GM11168 (cell line): ENCODE data around the gene PHACTR1.

ENCODE experiments used
- in situ Hi-C: fragments of 300-500 bp; cut with MboI; formaldehyde crosslinking; loops from one replicate; pipeline ENCODE4 v1.12.0; 2022; ENCODE audit warnings: low sequenced_read_pairs; ENCODE audit not compliant: unreplicated experiment

PHACTR1 gene

DNA sequence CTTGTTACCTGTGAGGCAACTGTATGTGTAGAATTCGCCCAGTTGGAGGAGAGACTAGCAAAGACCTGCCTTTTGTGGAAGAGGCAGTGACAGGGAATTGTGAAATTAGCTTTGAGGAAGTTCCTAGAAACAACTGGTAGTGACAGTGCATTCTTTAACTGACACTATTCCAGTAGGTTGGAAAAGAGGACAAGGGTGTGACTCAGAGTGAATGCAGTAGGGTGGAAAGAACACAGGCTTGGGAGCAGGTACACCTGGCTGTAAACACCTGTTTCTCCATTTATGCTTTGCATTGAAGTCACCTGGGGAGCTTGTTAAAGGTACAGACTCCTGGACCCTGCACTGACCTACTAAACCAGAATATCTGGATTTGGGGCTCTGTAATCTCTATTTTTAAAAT, 295.7 kb downstream of the PHACTR1 start:
- in situ Hi-C loops, result no loop called here

DNA sequence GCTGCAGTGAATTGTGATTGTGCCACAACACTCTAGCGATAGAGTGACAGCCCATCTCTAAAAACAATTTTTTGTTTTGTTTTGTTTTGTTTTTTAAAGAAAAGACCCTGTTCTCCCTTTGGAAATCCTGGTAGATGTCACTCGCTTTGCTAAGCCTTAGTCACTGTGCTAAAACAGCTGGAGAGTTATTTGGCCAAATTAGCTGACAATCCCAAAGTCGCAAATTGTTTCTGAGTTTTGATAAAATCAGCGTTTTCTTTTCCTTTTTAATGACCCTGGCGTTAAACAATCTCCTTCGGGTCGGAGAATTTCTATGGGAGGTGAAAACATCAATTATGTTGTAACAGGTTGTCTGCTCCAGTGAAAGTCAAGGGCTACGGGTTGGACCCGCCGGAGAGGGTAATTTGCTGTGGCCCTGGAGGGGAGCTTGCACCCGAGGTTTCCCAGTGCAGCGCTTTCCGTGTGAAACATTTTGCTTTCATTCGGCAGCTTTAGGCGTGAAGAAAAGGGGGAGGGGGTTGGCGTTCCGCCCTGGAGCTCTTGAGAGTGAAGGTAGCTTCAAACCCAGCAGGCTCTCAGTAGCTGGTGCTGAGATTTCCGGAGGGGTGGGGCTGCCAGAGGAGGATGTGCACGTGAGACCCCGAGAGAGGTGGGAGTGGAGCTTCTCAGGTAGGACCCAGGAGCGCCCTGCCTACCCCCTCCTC, 296.6 kb downstream of the PHACTR1 start:
- in situ Hi-C loops, result no loop called here

DNA sequence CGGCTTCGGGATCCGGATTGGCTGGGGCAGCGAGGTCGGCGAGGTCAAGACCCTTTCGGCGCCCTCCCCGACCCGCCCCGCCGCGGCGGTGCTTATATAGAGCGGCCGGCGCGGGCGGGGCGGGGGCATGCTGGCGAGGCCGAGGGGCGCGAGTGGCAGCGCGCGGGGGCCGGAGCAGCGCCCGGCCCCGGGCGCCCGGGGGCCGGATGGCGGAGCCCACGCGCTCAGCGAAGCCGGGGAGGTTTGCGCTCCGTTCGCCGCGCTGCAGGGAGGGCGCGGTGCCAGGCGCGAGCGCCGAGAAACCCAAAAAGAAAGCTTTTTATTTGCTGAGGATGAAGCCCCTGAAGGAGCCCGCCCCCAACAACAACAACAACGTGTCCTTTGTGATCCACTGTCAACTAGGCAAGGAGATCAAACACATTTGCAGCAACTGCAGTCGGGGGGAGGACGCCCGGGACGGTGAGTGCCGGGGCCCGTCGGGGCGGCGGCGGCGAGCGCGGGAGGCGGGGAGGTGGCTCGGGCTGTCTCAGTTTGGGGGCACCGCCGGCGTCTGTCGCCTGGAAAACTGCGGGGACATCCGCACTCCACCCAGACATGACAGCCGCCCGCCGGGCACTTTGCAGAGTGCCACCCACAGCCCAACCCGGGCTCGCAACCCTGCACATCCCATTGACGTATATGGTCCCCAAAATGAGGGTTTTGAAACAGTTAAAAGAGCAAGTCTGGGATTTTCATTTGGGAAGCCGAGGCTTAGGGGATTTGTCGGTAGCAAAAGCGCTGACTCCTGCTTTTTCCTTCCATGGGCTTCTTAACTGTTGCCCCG, 297.3 kb downstream of the PHACTR1 start:
- in situ Hi-C loops, result no loop called here

DNA sequence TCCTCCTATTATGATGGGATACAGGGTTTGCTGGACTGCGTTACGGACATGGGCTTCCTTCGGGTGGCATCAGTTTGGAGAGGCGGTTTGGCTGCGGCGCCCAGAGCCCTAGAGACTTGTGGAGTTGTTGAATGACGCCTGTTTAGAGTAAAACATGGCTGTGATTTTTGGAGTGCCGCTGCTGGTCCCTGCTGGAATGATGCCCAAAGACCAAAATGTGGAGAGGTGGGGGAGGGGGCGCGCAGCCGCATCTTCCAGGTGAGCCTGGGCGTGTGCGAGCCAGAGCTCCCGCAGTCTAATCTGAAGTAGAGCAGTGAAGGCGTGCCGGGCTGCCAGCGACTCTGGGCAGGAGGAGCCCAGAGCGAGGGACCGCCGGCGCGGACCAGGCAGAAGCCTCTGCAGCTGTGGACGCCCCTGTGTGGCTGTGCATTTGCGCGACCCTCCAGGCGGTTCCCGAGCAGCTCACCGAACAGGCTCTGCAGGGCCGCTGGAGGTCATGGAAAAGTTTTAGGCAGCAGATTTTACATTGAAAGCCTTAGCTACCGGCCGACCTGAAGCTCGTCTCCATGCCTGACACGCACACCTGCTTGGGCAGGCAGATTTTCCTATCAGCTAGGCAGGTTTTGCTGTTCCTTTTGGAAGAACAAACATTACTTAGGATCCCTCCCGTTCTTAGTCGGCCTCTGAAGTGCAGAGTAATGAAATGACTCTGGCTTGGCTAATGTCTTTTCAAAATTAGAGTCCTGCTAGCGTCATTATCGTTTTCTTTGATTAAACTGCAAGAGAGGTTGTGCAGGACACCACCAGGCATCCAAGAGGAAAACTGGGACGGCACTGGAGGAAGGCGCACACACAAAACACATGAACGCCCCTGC, 298.2 kb downstream of the PHACTR1 start:
- in situ Hi-C loops, result no loop called here

DNA sequence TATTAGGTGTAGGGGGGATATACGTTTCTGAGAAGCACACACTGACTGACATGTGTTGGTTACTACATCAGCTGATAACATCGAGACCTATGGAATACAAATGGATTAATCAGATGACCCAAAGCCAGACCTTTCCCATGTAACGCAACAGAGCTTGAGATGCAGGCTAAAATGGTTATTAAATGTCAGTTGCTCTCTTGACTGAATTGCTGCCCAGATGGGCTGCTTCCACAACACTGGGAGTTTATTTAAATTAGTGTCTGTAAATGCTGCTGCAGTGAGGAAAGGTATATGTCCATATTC, 298.8 kb downstream of the PHACTR1 start:
- in situ Hi-C loops, result no loop called here

DNA sequence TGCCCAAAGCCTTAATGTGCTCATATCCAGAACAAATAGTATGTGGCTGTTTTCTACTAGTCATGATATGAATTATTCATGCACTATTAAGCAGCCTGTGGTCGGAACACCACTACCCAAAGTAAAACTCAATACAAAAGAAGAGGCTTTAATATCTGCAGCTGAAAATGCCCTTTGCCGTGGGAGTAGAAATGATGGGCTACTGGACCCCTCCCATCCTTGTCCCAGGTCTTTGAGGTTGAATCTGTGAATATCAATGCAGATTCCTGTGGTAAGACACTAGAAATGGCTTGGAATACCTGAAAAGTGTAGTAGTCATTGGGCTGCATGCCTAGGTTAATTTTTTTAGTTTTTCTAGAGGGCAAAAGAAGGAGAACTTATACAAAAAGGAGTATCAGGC, 308.0 kb downstream of the PHACTR1 start:
- in situ Hi-C loops, result no loop called here

DNA sequence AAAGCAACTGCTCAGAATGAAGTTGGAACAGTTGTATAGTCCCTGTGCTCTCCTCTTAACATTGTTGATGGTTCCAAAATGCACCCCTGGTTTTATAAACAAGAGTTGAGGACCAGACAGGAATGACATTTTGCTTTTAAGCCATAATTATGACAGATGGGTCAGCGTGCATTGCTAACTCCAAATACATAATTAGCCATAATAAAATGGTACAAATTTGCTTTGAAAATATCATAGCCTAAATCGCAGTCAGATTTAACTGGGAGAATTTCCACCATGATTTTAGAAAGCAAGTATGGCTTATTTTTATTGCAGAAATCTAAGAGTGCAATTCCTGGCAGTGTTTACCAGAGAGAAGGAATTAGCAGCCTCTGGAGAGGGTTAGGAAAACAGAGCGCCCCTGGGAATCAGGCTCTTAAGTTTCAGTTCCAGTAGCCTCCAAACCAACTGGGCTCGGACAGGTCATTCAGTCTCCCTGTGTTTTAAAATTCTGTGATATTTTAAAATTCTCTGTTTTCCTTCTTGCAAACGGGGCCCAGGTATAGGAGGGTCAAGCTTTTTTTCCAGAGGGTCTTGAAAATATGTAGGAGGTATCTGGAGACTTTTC, 309.4 kb downstream of the PHACTR1 start:
- in situ Hi-C loops, result no loop called here

DNA sequence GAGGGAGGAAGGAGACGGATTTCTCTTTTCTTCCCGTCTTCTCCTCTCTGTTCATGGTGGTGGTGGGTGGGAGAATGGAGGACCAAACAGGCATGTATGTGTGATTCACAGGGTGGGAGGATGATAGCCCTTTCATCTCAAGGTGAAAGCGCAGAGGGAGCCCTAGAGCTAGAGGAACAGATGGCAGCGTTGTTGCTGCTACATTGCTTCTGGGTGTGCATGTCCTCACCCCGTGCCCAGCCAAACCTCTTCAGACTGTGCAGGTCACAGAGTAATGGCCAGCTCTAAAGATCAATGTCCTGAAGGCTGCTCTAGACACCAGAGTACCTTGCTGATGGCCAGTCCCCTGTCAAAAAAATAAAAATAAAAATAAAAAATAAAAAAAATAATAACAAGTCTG, 310.0 kb downstream of the PHACTR1 start:
- in situ Hi-C loops, result no loop called here

DNA sequence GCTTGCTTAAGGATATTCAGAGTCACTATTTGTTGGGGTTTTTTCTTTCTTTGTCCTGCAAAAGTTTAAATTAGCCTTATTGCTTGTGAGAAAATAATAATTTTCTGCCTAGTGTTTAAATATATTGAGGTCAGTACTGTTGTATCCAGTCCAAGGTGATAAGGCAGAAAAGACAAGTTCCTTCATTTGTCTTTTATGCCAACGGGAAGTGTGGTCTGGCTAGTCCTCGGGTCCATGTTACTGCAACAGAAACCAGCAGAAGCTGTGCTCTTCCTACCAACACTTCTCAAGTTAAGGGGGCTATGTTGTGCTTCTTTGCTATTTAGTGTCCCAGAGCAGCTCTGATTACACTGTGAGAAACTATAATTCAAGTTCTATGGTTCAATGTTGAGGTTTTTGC, 310.6 kb downstream of the PHACTR1 start:
- in situ Hi-C loops, result no loop called here

DNA sequence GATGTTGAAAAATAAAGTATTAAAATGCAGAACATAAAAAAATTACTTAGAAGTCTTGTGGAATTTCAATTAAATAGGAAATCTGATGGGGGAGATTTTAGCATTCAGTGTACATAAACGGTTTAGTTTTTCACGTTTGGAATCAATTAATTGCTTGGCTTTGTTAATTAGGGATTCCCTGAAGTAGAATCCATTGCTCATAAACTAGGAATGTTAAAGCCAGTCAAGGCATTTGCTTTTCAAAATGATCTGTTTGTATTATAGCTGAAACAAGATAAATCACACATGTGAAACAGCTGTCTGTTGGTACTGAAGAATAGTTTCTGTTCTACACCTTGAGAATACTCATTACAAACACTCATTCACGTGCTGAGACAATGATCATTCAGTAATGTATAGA, 313.8 kb downstream of the PHACTR1 start:
- in situ Hi-C loops, result no loop called here

DNA sequence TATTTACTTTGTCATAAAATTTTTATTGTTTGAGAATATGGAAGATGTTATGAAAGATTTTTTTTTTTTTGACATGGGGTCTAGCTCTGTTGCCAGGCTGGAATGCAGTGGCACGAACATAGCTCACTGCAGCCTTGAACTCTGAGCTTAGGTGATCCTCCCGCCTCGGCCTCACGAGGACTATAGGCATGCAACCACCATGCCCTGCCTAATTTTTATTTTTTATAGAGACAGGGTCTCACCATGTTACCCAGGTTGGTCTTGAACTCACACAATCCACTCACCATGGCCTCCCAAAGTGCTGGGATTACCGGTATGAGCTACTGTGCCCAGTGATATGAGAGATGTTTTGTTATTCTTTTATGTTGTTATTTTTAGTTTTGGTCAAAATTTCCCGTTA, 316.0 kb downstream of the PHACTR1 start:
- in situ Hi-C loops, result no loop called here

DNA sequence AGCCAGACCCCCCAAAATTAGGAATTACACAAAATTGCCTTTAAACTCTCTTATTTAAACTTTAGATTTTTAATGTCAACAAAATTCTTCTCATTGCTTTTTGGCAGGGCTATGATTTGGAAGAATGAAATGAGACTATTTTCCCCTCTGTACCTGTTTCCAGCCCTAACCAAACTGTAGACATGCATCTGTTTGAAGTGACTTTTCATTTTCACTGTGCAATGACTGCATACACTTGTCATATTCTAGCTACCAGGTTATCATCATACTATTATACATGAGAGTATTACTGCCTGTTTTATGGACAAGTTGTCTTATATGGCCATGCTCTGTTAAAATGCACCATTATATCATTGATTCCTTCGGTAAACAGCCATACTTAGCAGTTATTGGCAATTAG, 316.6 kb downstream of the PHACTR1 start:
- in situ Hi-C loops, result no loop called here

DNA sequence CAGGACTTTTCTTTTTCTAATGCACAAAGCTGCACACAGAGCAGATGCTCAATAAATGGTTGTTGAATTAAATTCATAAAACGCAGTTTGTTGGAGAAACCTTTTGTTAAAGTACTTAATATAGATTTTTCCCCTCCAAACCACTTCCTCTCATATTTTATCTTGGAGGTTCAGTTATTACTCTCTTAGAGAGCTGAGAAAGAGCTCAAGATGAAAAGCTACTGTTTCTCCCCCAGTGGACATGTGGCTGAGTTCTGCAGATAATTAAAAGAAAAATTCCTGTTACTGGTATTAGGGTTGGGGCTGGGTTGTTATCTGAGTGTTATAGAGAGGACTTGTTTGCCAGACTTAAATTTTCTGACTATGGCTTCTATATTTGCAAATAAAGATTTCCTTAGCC, 317.7 kb downstream of the PHACTR1 start:
- in situ Hi-C loops, result no loop called here

DNA sequence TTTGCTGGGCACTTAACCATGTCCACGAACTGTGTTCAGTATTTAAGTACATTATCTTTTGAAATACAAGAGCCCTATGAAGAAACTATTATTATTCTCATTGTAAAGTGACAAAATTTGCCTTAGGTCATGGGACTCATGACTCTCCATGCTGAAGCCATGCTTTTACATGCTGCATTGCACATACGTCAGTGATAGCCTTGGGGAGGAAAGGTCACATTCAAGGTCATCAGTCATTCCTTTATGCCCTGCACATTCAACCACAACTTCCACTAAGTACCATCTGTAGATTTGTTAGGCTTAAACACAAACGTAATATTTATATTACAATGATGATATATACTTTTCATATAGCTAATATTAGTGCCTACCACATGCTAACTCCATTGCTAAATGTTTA, 319.0 kb downstream of the PHACTR1 start:
- in situ Hi-C loops, result no loop called here

DNA sequence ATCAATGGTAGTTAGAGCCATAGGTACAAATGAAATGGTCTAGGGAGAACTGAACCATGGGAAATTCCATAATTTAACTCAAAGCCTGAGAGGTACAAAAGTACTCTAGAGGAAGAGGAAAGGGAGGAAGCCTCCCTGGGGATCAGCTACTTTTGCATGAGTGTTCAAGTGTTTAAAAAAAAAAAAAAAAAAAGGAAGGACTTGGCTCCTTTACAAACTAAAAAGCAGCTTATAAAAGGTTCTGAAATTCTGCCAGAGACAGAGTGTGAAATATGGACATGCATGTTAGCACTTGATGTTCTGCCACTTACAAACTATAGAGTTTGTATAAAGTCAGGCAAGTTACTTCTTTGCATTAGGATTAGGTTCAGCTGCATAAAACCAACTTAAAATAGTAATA, 321.7 kb downstream of the PHACTR1 start:
- in situ Hi-C loops, result no loop called here

DNA sequence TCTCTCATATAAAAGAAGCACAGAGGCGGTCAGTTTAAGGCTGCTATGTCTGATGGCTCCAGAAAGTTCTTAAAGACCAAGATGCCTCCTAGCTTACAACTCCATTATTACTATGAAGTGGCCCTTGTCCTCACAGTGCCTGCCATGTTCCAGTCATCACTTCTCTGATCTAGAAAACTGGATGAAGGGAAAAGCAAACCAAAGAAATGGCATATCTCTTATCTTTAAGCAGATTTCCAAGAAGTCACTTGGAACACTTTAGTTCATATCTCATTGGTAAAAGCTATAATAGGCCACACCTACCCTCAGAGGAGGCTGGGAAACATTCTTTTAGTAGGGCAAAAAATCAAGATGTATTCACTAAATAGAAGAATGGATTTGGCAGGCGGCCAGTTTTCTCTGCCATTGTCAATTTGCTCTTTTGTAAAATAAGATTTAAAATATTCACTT, 322.2 kb downstream of the PHACTR1 start:
- in situ Hi-C loops, result no loop called here

DNA sequence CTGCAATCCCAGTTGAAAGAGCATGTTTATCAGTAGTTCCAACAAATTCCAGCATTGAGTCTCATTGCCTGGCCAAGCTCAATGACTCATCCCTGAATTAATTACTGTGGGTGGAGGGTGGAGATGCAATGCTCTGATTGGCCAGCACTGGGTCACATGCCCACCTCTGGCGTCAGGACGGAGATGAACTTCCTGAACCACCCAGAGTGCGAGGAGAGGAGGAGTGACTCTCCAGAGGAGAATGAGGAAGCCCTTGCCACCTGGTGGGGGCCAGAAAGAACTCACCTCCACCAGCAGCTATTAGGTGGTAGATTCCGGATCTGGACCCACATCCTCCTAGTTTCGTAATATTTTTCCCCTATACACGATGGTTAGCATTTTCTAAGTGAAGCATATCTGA, 327.8 kb downstream of the PHACTR1 start:
- in situ Hi-C loops, result no loop called here

DNA sequence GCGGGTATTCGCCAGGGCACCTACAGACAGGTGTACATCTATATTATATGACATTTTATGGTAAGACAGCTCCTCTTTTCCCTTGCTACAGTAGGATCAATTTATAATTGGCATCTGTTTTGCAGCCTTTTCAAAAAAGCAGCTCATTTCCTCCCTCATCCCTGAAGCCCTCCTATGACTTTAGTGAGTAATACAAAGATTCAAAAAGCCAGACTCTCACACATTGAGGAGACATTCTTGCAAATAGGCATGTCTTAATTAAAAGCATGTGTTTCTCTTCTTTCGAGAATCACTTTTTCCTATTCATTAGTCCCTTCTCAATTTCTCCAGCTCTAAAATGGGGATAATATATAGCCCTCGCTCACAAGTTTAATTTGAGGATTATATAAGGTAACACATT, 328.3 kb downstream of the PHACTR1 start:
- in situ Hi-C loops, result no loop called here

DNA sequence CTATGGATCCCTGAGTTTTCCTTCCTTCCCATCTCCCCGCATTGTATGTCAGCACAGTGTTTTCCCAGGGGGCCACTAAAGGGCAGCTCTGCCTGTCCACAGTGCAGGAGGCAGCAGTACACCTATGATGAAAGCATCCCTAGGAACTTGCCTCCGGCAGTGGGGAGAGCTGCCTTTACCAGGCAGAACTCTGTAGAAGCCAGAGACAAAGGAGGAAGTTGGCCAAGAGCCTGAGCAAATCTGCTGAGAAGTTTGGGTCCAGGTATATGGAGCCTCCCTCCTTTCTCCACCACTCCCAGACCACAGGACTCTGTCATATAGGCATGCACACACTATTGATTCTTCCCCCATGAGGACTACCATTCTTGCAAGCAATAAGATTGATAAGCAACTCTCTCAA, 329.1 kb downstream of the PHACTR1 start:
- in situ Hi-C loops, result no loop called here

DNA sequence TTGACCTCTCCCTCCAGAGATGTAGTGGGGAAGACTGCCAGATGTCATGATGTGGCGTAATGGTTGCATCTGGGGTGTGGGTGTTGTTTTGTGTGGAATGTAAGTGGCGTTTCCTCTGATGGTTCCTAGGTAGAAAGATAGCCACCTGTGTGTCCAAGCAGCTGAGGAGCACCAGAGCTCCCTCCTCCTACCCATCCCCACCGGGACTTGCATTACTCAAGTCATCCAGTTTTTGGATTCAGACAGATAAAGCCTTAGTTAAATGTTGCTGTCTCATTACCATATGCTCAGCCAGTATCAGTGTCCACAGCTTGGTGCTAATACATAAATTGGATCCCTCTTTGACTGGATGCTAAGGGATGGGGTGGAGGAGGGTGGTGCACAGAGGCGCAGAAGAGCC, 329.5 kb downstream of the PHACTR1 start:
- in situ Hi-C loops, result no loop called here

DNA sequence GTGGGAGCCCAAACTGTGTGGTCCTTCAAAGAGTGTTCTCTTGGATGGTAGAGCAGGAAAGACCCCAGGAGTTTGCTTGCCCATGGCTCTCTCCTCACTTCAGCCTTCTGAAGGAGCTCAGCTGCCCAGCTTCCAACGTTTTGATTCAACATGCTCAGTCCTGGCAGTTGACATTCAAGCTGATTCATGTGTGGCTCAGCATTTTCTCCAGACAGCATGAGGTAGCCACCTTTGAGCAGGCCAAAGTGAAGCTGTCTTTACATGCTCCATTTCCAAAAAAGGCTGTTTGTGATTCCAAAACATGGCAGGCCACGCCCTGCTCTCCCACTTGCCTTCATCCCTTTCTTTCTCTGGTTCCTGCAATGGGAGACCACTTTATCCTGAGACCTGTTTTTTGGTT, 331.5 kb downstream of the PHACTR1 start:
- in situ Hi-C loops, result no loop called here
